Measurements from ENCODE around the gene MSGN1. TPM values are rescaled to one million over a fixed set of nuclear protein-coding genes. Genes with fewer than 3 reads are reported as not detected.

The MSGN1 gene
- total and polyA plus RNA-seq, 3 donors from 2014 or later: not detected

- Histone ChIP-seq H3K36me3 (ENCODE audit: low read depth, missing control alignments) (no peaks in the 10 kb centered on the region), H3K27ac (no peak overlapping the region), H3K27me3 (no peaks in the 10 kb centered on the region), H3K4me1 (no peaks in the 10 kb centered on the region), H3K9me3 (no peaks in the 10 kb centered on the region), H3K4me3 (no peak overlapping the region)
- DNase-seq: no peak
- 73 to 95% methylated on average over 1 of the region's 1 CpG for WGBS, 2 donors
- intact Hi-C loops (cut with DNase I; ENCODE audit: low total_unique reads): no loop called here
- TF ChIP-seq POLR2A (IDR thresholded peaks at IDR 0.05): no peak
These were observed 35.7 kb upstream of the MSGN1 start for GRCh38 chr2:17780546-17780945.

DNA sequence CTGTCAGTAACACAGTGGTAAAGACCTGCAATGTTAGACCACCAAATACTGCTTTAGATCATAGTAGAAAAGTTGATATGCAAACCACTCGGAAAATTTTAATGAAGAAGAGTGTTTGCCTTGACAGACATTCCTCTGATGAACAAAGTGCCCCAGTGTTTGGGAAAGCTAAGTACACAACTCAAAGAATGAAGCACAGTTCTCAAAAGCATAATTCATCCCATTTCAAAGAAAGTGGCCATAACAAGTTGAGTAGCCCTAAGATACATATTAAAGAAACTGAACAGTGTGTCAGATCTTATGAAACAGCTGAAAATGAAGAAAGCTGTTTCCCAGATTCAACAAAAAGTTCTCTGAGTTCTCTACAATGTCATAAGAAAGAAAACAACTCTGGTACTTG, 34.8 kb upstream of the MSGN1 start:
- no peak for DNase-seq
- Histone ChIP-seq H3K27ac (no peak overlapping the region), H3K4me3 (no peak overlapping the region), H3K9me3 (no peaks in the 10 kb centered on the region), H3K4me1 (no peaks in the 10 kb centered on the region), H3K27me3 (no peaks in the 10 kb centered on the region), H3K36me3 (ENCODE audit: low read depth, missing control alignments) (no peaks in the 10 kb centered on the region)
- intact Hi-C loops (cut with DNase I; ENCODE audit: low total_unique reads): no loop called here
- TF ChIP-seq, protein P1, sequence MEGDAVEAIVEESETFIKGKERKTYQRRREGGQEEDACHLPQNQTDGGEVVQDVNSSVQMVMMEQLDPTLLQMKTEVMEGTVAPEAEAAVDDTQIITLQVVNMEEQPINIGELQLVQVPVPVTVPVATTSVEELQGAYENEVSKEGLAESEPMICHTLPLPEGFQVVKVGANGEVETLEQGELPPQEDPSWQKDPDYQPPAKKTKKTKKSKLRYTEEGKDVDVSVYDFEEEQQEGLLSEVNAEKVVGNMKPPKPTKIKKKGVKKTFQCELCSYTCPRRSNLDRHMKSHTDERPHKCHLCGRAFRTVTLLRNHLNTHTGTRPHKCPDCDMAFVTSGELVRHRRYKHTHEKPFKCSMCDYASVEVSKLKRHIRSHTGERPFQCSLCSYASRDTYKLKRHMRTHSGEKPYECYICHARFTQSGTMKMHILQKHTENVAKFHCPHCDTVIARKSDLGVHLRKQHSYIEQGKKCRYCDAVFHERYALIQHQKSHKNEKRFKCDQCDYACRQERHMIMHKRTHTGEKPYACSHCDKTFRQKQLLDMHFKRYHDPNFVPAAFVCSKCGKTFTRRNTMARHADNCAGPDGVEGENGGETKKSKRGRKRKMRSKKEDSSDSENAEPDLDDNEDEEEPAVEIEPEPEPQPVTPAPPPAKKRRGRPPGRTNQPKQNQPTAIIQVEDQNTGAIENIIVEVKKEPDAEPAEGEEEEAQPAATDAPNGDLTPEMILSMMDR (IDR thresholded peaks at IDR 0.05): no peak
- TF ChIP-seq POLR2A (IDR thresholded peaks at IDR 0.05): no peak
- 68 to 80% methylated on average over 1 of the region's 1 CpG for WGBS, 2 donors

- Histone ChIP-seq H3K4me3 (no peak overlapping the region), H3K27me3 (no peaks in the 10 kb centered on the region), H3K27ac (no peak overlapping the region), H3K4me1 (no peaks in the 10 kb centered on the region), H3K9me3 (no peaks in the 10 kb centered on the region), H3K36me3 (ENCODE audit: low read depth, missing control alignments) (no peaks in the 10 kb centered on the region)
- 70 to 78% methylated on average over 3 of the region's 3 CpGs for WGBS, 2 donors
- TF ChIP-seq, protein P1 (IDR thresholded peaks at IDR 0.05): no peak
- no peak for TF ChIP-seq POLR2A (IDR thresholded peaks at IDR 0.05)
- no peak for DNase-seq
- intact Hi-C loops (cut with DNase I; ENCODE audit: low total_unique reads): no loop called here
These were observed 29.5 kb upstream of the MSGN1 start for GRCh38 chr2:17786727-17787126.

DNA sequence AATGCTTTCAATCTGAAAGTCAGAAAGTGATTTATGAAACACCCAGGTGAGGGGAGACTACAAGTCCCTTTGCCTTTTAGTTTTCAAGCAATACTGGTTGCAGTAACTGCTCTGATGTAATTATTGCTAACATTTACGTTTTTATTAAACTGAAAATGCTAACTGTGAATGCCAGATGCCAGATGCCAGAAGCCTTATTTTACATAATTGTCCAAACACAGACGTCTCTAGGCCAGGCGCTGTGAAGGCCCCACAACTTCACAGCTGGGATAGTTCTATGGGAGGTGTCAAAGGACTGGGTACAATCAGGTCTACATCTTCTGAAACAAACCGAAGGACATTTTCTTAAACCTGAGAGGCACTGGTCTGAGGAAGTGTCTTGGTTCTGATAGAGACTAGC, 27.5 kb upstream of the MSGN1 start:
- intact Hi-C loops (cut with DNase I; ENCODE audit: low total_unique reads): no loop called here

DNA sequence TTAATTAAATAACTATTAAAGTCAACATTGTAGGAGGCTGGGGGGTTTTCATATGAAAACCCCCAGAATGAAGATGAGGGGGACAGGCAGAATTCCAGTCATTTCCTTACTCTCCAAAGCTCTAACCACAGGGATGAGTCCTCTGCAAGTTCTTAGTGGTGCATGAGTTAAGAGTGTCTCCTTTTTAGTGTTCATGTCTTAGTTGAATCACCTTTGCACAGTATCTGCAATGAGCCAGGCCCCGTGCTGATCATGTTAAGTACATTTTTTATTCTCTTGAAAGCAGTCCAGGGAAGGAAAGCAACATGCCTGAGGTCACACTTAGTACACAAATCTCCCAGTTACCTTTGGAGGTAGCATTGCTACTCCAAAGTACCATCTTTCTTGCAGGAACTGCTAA, 25.7 kb upstream of the MSGN1 start:
- WGBS, 2 donors: 81 to 100% methylated on average over 1 of the region's 1 CpG
- H3K4me1 ChIP-seq: no peaks in the 10 kb centered on the region
- no peak overlapping the region for H3K27ac ChIP-seq

More for the DNA sequence above, 27.5 kb upstream of the MSGN1 start:
- no peaks in the 10 kb centered on the region for H3K27me3 ChIP-seq
- H3K4me1 ChIP-seq: no peaks in the 10 kb centered on the region
- WGBS, 2 donors: 65 to 70% methylated on average over 4 of the region's 4 CpGs
- H3K36me3 ChIP-seq (ENCODE audit: low read depth, missing control alignments): no peaks in the 10 kb centered on the region
- H3K9me3 ChIP-seq: no peaks in the 10 kb centered on the region
- TF ChIP-seq, protein P1 (IDR thresholded peaks at IDR 0.05): no peak
- no peak for TF ChIP-seq POLR2A (IDR thresholded peaks at IDR 0.05)
- no peak overlapping the region for H3K4me3 ChIP-seq
- no peak for DNase-seq
- no peak overlapping the region for H3K27ac ChIP-seq

More for the DNA sequence above, 25.7 kb upstream of the MSGN1 start:
- Histone ChIP-seq H3K36me3 (ENCODE audit: low read depth, missing control alignments) (no peaks in the 10 kb centered on the region), H3K4me3 (no peak overlapping the region), H3K9me3 (no peaks in the 10 kb centered on the region), H3K27me3 (no peaks in the 10 kb centered on the region)
- intact Hi-C loops (cut with DNase I; ENCODE audit: low total_unique reads): no loop called here
- no peak for DNase-seq
- TF ChIP-seq, protein P1 (IDR thresholded peaks at IDR 0.05): no peak
- TF ChIP-seq POLR2A (IDR thresholded peaks at IDR 0.05): no peak

All from testis (tissue), 3 donors.